ENCODE measurements around the gene PIAS1.
"Not testable (repeated sequence)": the region's sequence is repeated elsewhere in the genome, so short reads cannot be mapped to it uniquely, and the experiment has no call there.

The PIAS1 gene

DNA sequence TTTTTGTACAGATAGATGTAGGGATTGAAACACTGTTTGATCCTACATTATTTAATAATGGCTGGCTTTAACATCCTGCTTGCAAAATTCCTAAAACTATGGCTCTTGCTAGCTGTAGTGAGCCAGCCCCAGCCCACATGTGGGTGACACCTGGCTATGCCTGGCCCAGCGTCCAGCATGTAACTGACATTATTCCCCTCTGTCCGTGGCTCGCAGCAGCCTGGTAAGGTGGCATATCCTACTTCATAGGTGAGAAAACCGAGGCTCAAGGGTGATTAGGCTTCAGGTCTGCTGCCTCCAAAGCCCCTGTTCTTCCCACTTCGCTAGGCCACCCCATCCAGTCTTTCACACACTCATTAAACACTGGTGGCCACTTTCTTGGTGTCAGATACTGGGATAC lies 149.4 kb downstream of the PIAS1 start:
- DNase-seq (ENCODE audit: low read depth in 2 of 2) = no peak

DNA sequence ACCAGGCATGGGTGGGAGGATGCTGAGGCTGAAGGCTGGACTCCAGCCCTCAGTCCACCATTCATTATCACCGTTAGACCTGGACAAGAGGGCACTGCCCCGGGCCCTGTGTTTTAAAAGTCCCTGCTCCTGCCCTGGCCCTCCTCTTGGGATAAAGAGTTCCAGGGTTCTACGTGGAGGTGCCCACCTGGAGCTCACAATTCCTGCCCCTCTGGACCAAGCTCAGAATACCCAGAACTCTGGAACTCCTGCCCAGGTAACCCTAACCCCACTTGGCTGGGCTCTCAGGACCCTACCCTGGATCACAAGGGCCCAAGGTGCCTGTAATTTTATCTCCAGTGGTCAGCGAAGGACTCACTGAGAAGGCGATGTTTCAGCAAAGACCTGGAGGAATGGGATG lies 149.8 kb downstream of the PIAS1 start:
- no peak for DNase-seq (ENCODE audit: low read depth in 2 of 2)

DNA sequence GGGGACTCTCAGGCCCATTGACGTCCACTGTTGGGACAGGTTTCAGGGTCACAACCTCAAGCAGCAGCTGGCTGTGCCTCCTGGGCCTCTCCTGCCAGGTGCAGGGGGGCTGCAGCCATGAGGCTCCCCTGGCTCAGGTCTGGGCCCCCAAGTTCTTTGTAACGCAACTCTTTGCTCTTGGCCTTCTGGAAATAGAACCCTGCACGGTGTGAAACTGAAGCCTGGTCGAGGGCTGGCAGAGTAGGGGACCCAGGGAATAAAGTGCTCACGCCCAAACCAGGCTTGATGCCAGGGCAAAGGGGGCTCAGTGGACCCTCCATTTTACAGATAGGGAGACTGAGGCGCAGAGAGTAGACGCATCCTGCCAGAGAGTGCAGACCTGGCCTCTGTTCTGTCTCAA lies 150.2 kb downstream of the PIAS1 start:
- no peak for DNase-seq (ENCODE audit: low read depth in 2 of 2)

DNA sequence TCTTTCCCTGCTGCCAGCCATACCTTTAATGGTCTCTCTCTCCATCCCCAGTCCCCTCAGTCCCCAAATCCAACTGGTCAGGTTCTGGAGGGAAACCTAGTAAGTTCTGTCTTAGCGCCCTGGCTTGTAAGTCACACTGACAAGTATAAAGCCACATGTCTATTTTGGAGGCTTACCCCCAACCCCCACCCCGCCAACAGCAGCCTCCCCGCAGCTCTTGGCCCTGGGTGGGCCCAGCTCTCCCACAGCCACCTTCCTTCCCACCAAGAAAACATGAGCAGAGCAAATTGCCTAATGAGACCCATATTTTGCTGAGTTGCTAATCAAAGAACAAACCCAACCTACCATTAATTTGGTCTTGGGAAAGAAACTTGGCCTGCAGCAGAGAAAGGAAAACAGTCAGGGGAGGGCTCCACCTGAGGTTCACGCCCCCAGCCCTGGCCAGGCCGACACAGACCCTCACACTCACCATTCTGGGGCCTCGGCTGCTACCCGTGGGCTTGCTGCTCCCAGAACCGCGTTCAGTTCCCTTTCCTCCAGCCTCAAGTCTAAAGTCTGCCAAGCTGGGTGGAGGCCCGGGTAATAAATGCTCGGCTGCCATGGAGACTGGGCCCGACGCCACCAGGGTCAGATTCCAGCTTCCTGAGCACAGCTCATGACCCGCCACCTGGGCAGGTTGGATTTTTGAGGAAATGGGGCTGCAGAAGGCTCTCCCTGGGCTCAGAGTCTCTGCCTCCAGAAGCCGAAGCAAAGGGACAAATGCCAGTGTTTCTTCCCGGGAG lies 150.9 kb downstream of the PIAS1 start, which contains the start of gene CALML4:
CALML4 (minus strand) TSS at position 557 of the 782 bp plus-strand sequence; CDS start at position 472, 85 bp downstream.
- DNase-seq (ENCODE audit: low read depth in 2 of 2) = no peak

DNA sequence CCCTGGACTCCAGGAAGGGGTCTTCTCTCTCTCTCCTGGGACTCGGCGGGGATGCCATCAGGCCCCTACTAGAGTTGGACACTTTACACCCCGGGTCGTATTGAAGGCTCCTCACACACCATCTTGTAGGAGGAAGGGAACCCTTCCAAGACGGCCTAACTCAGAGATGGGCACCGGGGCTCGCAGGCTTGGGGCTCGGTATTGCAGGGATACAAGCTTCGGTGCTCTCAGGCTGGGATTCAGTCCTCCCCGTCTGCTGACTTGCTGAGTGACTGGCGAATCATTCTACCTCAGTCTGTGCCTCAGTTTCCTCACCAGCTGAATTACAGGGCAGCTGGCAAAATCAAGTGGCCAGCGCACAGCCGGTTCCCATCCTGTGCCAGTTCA lies 151.4 kb downstream of the PIAS1 start:
- no peak for DNase-seq (ENCODE audit: low read depth in 2 of 2)

DNA sequence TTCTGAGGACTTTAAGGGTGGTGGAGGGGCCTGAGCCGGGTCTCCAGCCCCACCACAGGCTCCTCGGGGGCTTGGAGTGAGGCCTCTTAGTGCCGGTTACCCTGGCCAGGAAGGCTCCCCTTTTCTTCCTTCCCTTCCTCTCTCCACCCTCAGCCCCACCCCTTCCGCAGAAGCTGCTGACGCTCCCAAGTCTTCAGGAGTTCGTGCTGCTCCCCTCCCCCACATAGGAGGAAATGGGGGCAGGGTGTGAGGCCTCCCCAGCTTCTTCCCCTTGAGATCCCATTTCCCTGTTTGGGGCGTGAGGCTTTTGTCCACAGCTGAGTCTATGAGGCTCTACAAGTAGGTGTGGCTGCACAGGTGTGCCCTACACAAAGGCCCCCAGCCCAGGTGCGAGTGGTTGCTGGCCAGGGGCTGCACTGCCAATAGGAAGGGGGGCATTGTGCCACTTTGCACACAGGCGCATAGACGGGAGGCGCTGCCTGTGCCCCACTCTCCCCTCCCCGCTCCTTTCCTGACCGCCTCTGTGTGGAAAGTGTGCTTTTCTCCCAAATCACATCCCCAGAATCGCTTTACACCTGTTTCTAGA lies 151.9 kb downstream of the PIAS1 start:
- DNase-seq (ENCODE audit: low read depth in 2 of 2) = no peak

DNA sequence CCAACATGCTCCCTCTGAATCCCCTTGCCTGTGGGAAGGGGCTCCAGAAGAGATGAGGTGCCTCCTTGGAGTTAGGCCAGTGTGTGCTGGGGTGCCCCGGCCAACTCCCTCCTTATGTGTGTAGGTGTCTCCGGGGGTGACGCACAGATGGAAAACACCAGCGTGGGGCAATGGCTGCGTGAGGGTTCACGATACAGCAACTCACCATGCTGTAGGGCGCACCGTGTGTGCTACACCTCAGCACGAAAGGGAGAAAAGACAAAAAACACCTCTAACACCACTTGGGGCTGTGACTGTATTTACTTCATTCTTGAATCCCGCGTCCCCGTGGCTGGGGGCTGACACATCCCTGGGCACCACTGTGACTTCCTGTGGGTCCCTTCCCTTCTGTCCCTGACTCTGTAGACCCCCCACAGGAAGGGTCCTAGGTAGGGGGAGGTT lies 152.6 kb downstream of the PIAS1 start:
- no peak for DNase-seq (ENCODE audit: low read depth in 2 of 2)

DNA sequence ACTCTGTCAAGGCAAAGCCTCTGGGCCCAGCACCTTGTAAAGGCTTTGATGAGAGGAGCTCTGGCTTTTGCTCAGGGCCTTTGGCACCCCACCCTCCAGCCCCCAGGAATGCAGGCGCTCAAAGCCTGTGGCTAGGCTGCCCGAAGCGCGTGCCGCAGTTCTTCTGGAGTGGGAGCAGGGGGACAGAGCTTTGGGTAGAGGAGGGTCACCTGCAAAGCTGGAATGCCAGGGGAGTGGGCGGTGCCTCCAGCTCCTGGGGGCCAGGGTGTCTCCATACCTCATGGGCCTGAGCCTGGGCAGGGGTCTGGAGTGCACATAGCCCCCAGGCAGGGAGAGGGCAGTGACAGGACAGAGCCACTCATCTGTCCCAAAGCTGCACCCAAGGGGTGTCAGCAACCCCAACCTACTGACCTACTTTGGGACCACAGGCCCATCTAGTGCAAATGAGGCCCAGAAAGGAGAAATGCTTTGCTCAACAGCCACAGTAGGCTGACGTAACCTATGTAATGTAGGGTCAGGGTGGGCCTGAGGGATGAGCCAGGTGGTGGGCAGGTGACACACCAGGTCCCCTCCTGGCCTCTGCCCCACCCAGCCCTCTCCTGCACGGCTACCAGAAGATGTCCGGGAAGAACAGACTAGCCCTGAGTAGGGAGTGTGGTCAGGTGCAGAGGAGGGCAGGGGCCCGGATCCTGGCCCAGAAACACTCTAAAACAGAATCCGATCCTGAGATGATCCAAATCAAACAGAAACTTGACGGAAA lies 153.2 kb downstream of the PIAS1 start:
- DNase-seq (ENCODE audit: low read depth in 2 of 2) = no peak

DNA sequence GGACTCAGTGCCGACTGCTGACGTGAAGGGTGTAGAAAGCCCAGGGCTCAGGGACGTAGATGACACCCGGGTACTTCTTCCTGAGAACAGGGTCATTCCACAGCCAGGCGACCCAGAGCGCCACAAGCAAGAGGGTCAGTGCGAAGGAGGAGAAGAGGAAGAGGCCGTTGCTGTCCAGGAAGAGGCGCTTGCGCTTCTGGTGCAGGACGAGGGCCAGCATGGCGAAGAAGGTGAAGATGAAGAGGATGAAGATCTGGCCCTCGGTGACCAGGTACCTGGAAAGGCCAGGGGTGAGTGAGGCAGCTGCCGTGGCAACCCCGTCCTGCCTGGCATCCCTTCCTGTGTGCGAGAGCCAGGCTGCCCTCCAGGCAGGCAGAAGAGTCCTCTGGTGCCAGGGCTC lies 154.0 kb downstream of the PIAS1 start:
- DNase-seq (ENCODE audit: low read depth in 2 of 2) = no peak

DNA sequence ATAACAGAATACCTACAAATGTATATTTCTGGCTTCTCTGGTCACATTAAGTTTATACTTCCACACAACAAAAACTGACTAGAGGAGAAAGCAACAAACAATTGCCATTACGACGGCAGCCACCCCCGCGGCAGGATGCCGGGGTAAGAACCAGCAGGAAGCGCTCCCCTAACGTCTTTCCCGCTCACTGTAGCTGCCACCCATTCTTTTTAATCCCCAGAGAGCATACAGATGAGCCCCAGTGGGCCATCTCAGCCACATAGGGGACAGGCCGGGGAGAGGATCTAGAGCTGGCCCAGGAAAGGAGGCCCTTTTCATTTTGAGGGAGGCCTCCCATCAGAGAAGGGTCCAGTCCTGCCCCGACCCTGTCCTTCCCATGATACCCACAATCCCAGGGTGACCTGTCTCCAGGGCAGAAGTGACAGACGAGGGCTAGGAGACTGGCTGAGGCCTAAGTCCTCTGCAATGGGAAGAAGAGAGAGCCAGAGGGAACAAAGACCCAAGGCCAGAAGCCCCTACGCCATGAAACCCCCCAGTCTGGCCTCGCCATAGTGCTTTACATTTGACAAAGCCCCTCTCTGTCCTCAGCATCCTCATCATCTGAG lies 154.6 kb downstream of the PIAS1 start:
- DNase-seq (ENCODE audit: low read depth in 2 of 2) = no peak

DNA sequence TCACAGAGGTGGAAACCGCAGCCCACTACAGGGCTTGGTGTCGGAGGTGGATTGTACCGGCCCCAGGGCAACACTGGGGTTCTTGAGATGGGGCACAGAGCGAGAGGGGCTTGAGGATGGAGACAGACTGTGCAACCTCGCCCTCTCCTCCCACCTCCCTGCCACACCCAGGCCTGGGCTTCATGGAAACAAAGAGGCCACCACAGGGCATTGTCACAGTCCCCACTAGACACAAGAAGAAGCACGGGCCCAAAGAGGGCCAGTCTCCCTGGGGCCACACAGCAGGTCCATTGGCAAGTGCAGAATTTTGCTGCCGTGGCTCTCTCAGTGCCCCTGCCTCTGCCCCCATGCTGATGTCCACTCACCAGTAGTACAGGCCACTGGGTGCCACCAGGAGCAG lies 155.2 kb downstream of the PIAS1 start:
- no peak for DNase-seq (ENCODE audit: low read depth in 2 of 2)

DNA sequence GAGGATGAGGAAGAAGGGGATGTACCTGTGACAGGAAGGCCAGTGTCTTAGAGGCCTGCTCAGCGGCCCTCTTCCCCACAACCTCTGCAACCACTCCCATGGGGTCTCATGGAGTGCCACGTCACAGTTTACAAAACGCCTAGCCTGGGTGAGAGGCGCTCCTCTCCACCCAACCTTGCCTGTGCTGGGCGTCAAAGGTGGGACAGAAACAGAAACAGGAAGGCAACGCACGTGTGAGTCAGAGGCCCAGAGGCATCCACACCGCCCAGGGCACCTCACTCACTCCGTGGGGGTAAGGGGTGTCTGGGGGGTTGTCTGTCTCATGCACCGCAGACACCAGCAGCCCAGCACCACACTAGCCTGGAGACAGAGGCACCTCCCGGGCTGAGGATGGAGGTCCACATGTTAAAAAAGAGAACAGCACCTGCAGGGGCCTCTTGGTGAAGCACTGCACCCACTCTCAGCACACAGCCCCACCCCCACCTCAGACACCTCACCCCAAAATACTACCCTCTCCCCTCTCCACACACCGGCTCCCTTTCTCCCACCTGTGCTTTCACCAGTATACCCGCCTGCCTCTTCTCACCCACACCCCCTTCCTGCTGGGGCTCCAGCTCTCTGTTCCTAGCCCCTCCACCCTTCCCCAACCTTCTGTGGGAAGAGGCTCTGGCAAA lies 155.8 kb downstream of the PIAS1 start:
- peak; percentile 15 to 37 for DNase-seq (ENCODE audit: low read depth in 2 of 2)

DNA sequence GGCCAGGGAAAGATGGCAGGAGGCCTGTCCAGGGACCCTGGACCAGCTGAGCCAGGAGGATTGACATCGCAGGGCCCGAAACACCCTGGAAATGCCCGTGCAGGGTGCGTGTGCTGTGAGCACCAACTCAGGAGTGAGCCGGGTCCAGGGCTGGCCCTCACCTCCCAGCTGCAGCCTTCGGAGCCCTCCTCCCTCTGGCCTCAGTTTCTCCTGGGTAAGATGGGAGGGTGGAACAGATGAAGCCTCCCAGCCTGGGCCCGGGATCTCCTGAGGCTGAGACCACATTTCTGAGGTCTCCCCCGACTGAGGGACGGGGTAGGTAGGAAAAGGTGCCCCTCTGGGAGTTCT lies 156.3 kb downstream of the PIAS1 start:
- no peak for DNase-seq (ENCODE audit: low read depth in 2 of 2)

DNA sequence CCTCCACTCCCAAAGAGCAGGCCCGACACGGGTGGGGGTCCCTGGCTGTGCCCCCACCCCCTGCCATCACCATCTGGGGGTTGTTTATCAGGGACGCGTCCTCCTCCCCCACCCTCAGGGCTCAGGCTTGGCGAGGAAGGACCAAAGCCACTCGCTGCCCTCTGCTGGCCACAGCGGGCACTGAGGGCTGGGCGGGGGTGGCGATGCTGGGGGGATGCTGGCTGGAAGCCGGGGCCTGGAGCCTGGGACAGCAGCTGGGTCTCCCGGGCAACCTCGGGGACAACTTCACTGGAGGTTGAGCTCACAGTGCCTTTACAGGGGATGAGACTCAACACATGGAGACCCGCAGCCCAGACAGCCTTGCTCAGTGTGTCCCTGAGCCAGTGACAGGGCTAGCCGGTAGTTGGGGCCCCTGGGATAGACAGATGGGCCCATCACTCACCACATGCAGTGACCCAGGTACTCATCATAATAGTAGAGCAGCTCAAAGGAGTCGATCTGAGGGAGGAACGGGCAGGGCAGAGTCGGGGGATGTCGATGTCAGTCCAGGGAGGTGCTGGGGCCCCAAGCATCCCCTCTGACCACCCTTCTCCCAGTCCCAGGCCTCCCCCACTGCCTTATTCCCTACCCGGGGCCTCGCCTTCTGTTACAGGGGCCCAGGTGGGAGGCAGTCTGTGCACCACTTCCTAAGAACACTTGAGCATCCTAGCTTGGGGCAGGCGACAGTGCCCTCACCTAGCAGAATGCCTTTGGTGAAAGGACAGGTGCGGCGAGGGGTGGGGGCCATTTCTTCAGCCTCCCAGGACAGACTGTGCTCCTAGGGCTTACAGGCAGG lies 156.9 kb downstream of the PIAS1 start:
- DNase-seq (ENCODE audit: low read depth in 2 of 2) = peak; percentile 25

DNA sequence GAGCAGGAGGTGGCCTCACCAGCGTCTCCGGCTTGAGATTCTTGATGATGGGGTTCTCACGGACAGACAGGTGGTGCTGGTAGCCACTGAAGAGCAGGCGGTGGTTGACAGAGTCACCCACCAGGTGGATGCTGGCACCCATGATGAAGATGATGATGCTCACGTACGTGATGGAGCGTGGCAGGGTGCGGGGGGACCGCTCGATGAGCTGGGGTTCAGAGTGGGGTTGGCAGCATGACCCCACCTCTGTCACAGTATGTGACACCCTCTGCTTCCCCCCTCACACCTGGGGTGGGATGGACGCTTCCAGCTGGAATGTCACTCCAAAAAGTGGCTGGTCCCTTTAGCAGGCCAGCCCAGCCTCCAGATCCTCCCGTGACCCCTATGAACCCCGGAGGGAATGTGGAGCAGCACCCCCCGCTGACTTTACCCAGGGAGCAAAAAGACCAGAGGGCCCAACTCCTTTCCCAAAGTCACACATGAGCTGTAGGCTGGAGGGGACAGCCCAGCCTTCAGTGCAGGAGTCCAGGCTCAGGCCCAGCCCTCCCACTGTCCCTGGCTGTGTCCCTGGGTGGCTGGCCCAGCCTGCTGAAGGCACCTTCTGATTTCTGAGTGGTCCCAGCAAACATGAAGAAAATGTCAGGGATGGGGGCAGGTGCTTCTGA lies 157.7 kb downstream of the PIAS1 start:
- DNase-seq (ENCODE audit: low read depth in 2 of 2) = no peak

DNA sequence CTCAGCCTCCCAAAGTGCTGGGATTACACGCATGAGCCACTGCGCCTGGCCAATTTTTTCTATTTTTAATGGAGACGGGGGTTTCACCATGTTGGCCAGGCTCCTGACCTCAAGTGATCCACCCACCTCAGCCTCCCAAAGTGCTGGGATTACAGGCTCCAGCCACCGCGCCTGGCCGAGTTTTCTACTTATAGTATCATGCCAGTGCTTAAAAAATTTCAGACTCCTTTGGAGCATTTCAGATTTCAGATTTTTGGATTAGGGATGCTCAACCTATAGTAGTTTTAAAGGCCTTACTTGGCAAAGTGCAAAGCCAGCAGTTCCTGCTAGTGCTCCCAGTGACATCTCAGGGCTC lies 159.4 kb downstream of the PIAS1 start:
- not testable (repeated sequence) for DNase-seq (ENCODE audit: low read depth in 2 of 2)

DNA sequence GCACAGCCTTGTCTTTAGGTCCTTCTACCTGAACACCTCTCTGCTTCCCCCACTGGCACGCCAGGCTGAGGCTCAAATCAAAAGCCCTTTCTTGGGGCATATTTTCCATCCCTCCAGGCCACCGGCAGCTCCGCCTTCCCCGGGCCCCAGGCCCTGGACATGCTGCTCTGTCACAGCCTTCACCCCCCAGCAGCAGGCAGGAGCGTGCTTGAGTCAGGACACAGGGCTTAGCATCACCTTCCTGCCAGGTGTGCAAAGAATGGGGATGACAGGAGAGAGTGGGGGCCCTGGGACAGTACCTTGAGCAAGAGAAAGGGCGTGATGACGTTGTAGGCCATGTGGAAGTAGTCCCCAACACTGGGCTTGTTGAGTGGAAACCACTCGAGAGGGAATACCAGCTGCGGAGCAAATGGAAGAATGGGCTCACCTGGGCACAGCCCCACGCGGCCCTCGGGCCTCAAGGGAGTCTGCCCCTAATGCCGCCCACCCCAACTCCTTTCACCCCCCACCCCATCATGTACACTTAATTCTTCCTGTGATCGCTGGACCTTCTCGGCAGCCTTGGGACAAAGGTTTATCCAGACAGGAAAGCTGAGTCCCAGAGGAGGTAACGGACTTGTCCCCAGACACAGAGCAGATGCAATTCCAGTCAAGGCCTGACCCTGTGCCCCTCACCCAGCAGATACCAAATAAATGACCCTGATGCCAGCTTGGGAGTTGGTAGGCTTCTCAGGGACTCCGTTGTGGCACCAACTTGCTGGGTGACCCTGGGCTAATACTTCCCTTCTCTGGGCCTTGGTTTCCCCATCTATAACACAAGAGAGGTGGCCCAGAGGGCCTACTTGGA lies 160.1 kb downstream of the PIAS1 start:
- DNase-seq (ENCODE audit: low read depth in 2 of 2) = no peak

DNA sequence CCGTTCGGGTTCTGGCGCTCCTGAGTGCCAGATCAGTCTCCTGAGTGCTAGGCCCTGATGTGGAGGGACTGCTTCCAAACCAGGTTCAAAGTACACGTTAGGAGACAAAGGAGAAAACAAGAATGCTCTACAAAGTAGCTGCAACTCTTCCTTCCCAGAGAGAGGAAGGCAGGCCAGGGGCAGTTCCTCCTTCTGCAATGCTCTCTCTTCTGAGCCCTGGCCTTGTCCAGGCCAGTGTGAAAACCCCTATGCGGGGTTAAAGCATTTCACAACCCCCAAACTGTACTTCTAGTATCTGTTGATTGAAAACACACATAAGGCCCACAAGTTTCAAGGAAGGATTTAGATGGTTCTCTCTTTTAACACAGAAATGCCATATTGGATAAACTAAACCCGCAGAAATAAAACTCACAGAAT lies 160.7 kb downstream of the PIAS1 start:
- no peak for DNase-seq (ENCODE audit: low read depth in 2 of 2)

DNA sequence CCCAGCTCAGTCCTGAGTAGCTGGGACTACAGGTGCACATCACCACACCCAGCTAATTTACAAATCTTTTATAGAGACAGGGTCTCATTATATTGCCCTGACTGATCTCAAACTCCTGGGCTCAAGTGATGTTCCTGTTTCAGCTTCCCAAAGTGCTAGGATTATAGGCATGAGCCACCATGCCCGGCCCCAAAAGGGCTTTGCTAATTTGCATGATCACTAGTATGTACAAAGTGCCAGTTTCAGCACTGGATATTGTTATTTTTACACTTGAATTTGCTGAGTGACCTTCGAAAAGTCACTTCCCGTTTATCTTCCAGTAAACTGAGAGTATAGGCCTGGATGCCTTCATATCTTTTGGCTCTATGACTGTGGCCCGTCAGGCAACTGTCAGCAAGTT lies 163.2 kb downstream of the PIAS1 start:
- DNase-seq (ENCODE audit: low read depth in 2 of 2) = no peak

DNA sequence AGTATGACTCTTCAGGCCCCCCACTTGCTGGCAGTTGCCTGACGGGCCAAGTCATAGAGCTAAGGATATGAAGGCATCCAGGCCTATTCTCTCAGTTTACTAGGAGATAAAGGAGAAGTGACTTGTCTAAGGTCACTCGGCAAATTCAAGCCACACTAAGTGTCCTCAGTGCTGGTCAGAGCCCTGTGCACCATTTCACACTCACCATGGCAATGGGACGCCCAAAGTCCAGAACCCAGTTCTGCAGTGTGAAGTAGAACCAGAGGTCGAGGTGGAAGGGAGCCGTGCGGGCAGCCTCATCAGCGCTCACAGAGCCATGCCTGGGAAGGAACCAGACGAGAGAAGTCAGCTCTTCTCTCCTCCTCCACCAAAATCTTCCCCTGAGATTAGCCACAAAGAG lies 164.2 kb downstream of the PIAS1 start:
- no peak for DNase-seq (ENCODE audit: low read depth in 2 of 2)
